ENCODE measurements around the gene HILPDA. TPM values are rescaled to one million over a fixed set of nuclear protein-coding genes. Genes with fewer than 3 reads are reported as not detected.
"Not testable (repeated sequence)": the region's sequence is repeated elsewhere in the genome, so short reads cannot be mapped to it uniquely, and the experiment has no call there.

HILPDA gene
- polyA plus RNA-seq, 4 donors: 16.9 to 24.4 (median 21.0) TPM

- no peak for DNase-seq (ENCODE audit: low read depth in 4 of 4, low spot score in 2 of 4)
These were observed 24.5 kb upstream of the HILPDA start for GRCh38 chr7:128431221-128431620.

GRCh38 chr7:128431754-128432153, 23.9 kb upstream of the HILPDA start:
- DNase-seq (ENCODE audit: low read depth in 4 of 4, low spot score in 2 of 4): no peak

- no peak for DNase-seq (ENCODE audit: low read depth in 4 of 4, low spot score in 2 of 4)
These were observed 21.0 kb upstream of the HILPDA start for GRCh38 chr7:128434413-128435326.

GRCh38 chr7:128435327-128435686, 20.4 kb upstream of the HILPDA start:
- no peak for DNase-seq (ENCODE audit: low read depth in 4 of 4, low spot score in 2 of 4)

GRCh38 chr7:128437426-128438332, 18.0 kb upstream of the HILPDA start:
- no peak for DNase-seq (ENCODE audit: low read depth in 4 of 4, low spot score in 2 of 4)

- no peak for DNase-seq (ENCODE audit: low read depth in 4 of 4, low spot score in 2 of 4)
These were observed 13.3 kb upstream of the HILPDA start for GRCh38 chr7:128442356-128442755.

GRCh38 chr7:128443831-128444600, 11.7 kb upstream of the HILPDA start:
- DNase-seq (ENCODE audit: low read depth in 4 of 4, low spot score in 2 of 4): no peak

GRCh38 chr7:128446306-128446705, 9.4 kb upstream of the HILPDA start:
- no peak for DNase-seq (ENCODE audit: low read depth in 4 of 4, low spot score in 2 of 4)

GRCh38 chr7:128447941-128448564, 7.6 kb upstream of the HILPDA start:
- no peak for DNase-seq (ENCODE audit: low read depth in 4 of 4, low spot score in 2 of 4)

- no peak for DNase-seq (ENCODE audit: low read depth in 4 of 4, low spot score in 2 of 4)
These were observed 6.9 kb upstream of the HILPDA start for GRCh38 chr7:128448751-128449302.

- no peak for DNase-seq (ENCODE audit: low read depth in 4 of 4, low spot score in 2 of 4)
These were observed 5.3 kb upstream of the HILPDA start for GRCh38 chr7:128450409-128450808.

- DNase-seq (ENCODE audit: low read depth in 4 of 4, low spot score in 2 of 4): no peak
These were observed 4.8 kb upstream of the HILPDA start for GRCh38 chr7:128450913-128451312.

- no peak for DNase-seq (ENCODE audit: low read depth in 4 of 4, low spot score in 2 of 4)
These were observed 3.1 kb upstream of the HILPDA start for GRCh38 chr7:128452552-128452951.

GRCh38 chr7:128453836-128454804, 1.6 kb upstream of the HILPDA start:
- DNase-seq (ENCODE audit: low read depth in 4 of 4, low spot score in 2 of 4): peak; percentile 55 to 79 (median 72)

GRCh38 chr7:128454808-128455542, 703 bp upstream of the HILPDA start:
- DNase-seq (ENCODE audit: low read depth in 4 of 4, low spot score in 2 of 4): peak in 1 of 4 donors; percentile 36

- peak in 1 of 4 donors; percentile 29 for DNase-seq (ENCODE audit: low read depth in 4 of 4, low spot score in 2 of 4)
These were observed 612 bp downstream of the HILPDA start for GRCh38 chr7:128456255-128456725.

GRCh38 chr7:128457385-128457784, 1.7 kb downstream of the HILPDA start:
- not testable (repeated sequence) for DNase-seq (ENCODE audit: low read depth in 4 of 4, low spot score in 2 of 4)

GRCh38 chr7:128458956-128459355, 3.3 kb downstream of the HILPDA start:
- DNase-seq (ENCODE audit: low read depth in 4 of 4, low spot score in 2 of 4): no peak

All from left renal cortex interstitium (tissue), 4 donors.